NCI-H2196 (cell line): Measurements from ENCODE around the gene FEN1.

ENCODE experiments used
- DNase-seq: peaks from one replicate; lab custom pipeline; 2025; ENCODE audit not compliant: unreplicated experiment; lab: John Stamatoyannopoulos, UW

Gene FEN1

GRCh38 chr11:61838501-61838900 lies 45.8 kb downstream of the FEN1 start:
- no peak for DNase-seq

DNA sequence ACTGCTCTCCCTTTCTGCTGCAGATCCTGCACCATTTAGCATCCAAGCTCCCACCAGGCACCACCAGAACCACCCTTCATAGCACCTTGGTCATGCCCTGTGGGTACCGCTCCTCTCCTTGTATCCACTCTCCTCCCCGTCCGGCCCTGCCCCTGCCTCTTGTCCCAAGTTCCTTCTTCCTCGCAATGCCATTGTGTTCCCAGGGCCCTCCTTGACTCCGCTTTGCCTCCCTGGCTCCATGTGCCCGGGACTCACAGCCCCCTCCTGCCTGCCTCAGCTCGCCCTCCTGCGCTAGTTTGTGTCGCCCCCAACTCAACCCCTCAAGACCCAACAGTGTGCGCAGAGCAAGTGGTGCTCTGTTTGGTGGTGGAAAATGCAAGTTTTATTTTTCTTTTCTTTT lies 46.2 kb downstream of the FEN1 start:
- DNase-seq = no peak

GRCh38 chr11:61839742-61840141 lies 47.0 kb downstream of the FEN1 start:
- DNase-seq = no peak

DNA sequence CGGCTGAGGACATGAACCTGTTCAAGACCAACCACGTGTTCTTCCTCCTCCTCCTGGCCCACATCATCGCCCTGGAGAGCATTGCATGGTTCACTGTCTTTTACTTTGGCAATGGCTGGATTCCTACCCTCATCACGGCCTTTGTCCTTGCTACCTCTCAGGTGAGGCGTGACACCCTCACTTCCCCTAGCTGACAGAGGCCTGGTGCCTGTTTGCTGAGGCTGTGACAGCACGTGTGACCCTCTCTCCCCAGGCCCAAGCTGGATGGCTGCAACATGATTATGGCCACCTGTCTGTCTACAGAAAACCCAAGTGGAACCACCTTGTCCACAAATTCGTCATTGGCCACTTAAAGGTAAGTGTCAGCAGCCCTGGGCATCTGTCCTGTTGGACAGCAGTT lies 47.7 kb downstream of the FEN1 start:
- DNase-seq = no peak

DNA sequence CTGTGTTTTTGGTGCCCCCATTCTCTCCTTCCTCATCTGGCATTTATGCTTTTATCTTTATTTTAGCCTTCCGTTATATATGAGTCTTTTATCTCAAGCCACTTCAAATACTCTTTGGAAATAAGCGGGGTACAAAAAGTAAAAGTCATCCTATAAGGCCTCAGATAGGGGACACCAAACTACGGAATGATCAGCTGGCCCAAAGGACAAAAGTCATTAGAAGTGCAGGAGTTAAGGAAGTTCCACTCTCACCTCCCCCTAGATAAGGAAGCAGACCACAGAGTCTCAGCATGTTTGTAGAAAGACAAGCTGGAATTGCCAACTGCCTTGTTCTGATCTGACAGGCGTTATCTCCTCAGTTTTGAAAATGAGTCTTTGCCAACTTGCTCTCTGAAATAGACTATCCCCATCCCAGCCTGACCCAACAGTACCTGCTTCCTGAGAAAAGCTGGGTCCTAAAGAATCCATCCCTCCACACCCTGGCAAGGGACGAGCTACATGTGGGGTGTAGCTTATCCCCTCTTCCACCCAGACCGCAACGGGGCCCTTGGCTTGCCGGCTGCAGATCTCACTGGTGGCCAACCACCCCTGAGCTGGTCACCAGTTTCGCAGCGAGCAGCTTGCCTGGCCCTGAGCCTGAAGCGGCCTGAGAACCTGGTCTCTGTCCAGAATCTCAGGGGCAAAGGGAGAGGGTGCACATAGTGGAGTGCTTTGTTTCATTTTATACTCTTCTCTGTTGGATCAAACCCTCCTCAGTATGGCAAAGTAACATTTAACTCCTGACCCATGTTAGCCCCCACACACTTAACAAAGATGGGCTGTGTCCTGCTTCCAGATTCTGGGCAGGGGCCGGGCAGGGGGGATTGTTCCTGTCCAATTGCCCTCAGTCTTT lies 49.2 kb downstream of the FEN1 start:
- no peak for DNase-seq

GRCh38 chr11:61842528-61842820 lies 49.8 kb downstream of the FEN1 start:
- DNase-seq = no peak

DNA sequence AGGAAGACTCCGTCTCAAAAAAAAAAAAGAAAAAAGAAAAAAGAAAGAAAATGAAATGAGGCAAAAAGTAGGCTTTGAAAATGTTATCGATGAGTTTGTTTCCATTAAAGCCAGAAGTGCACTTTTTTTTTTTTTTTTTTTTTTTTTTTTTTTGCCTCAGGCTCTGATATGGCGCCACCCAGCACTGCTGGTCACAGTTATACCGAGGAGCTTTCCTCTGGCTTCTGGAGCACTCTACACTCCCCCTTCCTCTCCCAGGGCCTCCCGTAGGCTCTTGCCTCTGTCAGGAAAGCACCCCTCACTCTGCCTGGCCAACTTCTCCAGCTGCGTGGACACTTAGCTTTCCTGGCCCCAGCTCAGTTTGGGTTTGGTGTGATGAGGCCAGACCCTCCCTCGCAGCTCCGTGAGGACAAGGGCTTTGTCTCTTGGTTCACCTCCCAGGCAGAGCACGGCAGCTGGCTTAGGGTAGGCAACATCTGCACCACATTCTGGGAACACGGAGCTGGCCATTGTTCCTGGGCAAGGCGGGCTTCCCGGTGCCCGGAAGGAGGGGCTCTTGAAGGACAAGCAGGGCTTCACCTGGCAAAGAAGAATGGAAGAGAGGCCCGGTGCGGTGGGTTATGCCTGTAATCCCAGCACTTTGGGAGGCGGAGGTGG lies 52.3 kb downstream of the FEN1 start:
- DNase-seq = no peak

DNA sequence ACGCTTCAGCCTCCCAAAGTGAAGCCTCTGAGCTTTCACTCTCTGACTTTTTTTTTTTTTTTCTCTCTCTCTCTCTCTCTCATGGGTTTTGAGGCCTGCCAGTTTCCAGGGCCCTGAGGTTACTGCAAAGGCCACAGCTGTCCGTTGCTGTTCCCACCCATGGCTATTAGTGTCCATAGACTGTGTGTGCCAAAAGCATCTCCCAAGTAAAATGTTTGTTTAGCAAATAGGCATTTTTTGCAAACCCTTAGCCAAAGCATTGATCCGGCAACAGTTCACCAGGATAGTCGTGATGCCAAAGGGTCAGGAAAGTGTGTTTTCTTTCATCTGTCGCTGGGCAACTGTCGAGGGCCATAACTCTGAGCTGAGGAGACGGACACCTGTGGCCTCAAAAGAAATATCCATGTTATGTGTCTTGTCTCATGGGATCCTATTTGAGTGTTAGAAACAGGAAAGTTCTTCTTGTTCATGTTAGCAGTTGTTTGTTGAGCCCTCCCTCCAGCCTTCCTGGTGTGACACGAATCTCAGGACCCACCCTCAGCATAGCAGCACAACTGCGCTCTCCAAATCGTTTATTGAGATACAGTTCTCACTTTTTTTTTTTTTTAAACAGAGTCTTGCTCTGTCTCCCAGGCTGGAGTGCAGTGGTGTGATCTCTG lies 53.8 kb downstream of the FEN1 start:
- DNase-seq = no peak
